Body of pancreas (tissue), 4 donors: ENCODE measurements around the gene KIF5A. TPM values are rescaled to one million over a fixed set of nuclear protein-coding genes. Genes with fewer than 3 reads are reported as not detected.
"Not testable (repeated sequence)": the region's sequence is repeated elsewhere in the genome, so short reads cannot be mapped to it uniquely, and the experiment has no call there.

Source experiments
- ATAC-seq: fragments of 150-250 bp; one replicate; pipeline ENCODE4 v1.9.1; 2016
- DNase-seq, 4 donors: peaks; one replicate each; pipeline ENCODE4 v3.0.0-alpha.2; 2019
- H3K27ac ChIP-seq, 4 donors: fragments of 200-600 bp; sonication (generic); 1 replicate in 3 of 4; 2 replicates in 1 of 4; pipeline versions ENCODE4 v1.5.1 to v1.6.1; 2016 to 2019; ENCODE audit warnings: mild to moderate bottlenecking in 1 of 4, mixed read lengths in 1 of 4, moderate library complexity in 1 of 4
- H3K27me3 ChIP-seq, 2 donors: fragments of 200-600 bp; sonication (generic); one replicate each; pipeline ENCODE4 v1.6.0; 2016; ENCODE audit warnings: mild to moderate bottlenecking in 1 of 2
- H3K36me3 ChIP-seq, 2 donors: fragments of 200-600 bp; sonication (generic); replicated peaks in 1 of 2; 2 replicates each; pipeline ENCODE4 v1.5.1; 2016; ENCODE audit warnings: low read depth in 2 of 2; ENCODE audit not compliant: insufficient read depth in 1 of 2
- H3K4me1 ChIP-seq: fragments of 200-600 bp; sonication (generic); one replicate; pipeline ENCODE4 v1.6.0; 2016
- H3K4me3 ChIP-seq, 2 donors: fragments of 200-600 bp; sonication (generic); 1 replicate in 1 of 2; 2 replicates in 1 of 2; pipeline ENCODE4 v1.5.1; 2016 to 2019
- H3K9me3 ChIP-seq, 3 donors: fragments of 200-600 bp; sonication (generic); 1 replicate in 2 of 3; 2 replicates in 1 of 3; pipeline ENCODE4 v1.5.1; 2016
- CTCF ChIP-seq, 7 experiments: fragments of 450-650 bp in 4 of 7; fragments of 200-600 bp in 3 of 7; sonication (generic) in 3 of 7; IDR thresholded peaks; one replicate each; pipeline ENCODE4 v1.5.1; 2016 to 2019; ENCODE audit warnings: antibody characterized with exemption in 7 of 7
- POLR2A ChIP-seq, 3 donors: fragments of 450-650 bp; IDR thresholded peaks; one replicate each; pipeline ENCODE4 v1.6.1; 2016; ENCODE audit warnings: antibody characterized with exemption in 3 of 3, mild to moderate bottlenecking in 2 of 3
- WGBS, 2 donors: methylation state at CpG; one replicate each; pipeline ENCODE4 v1.1.5; 2017; 5-methylcytosine and 5-hydroxymethylcytosine counted together
- intact Hi-C: fragments of 100-400 bp; cut with DNase I; formaldehyde crosslinking; loops from one replicate; pipeline ENCODE4 v1.15.1; 2023
- total RNA-seq, 2 donors: library from RNA; depleted of rRNA; stranded (reverse); fragments of >200 nt; gene quantifications; one replicate each; pipeline ENCODE4 v1.1.0, GENCODE V29; 2016

KIF5A gene
- total RNA-seq = 1 to 10 TPM in 1 of 2 donors, under 1 TPM in 1; 0.33 to 1.3 TPM

- H3K4me3 ChIP-seq = no peak within 1 kb of the TSS
- H3K27ac ChIP-seq = no peak within 1 kb of the TSS
- 15 to 40% methylated on average over 17 to 47 of the region's 52 CpGs for WGBS, 2 donors
- no peak for ATAC-seq
- intact Hi-C loops = no loop called here
- DNase-seq = peak in 2 of 4 donors; percentile 26 to 39
- no peaks in the 10 kb centered on the region for H3K27me3 ChIP-seq
- no peaks in the 10 kb centered on the region for H3K9me3 ChIP-seq
- no peaks in the 10 kb centered on the region for H3K36me3 ChIP-seq
- TF ChIP-seq POLR2A (IDR thresholded peaks at IDR 0.05) (no peak), CTCF (IDR thresholded peaks at IDR 0.05) (no peak)
- peaks cover 21% of the 10 kb centered on the region for H3K4me1 ChIP-seq
Measured at GRCh38 chr12:57549909-57550640, at the start of gene KIF5A. KIF5A (plus strand) TSS chr12:57550044; CDS start chr12:57550272, 228 bp downstream.

GRCh38 chr12:57500213-57500612, 49.6 kb upstream of the KIF5A start:
- TF ChIP-seq CTCF (IDR thresholded peaks at IDR 0.05) (no peak), POLR2A (IDR thresholded peaks at IDR 0.05) (no peak)
- no peak overlapping the region for H3K27ac ChIP-seq
- H3K9me3 ChIP-seq = no peaks in the 10 kb centered on the region
- no peaks in the 10 kb centered on the region for H3K27me3 ChIP-seq
- no peak overlapping the region for H3K4me3 ChIP-seq
- no peak for DNase-seq
- 92 to 94% methylated on average over 11 of the region's 11 CpGs for WGBS, 2 donors
- intact Hi-C loops = no loop called here
- peaks cover 0 to 29% of the 10 kb centered on the region in 2 donors for H3K36me3 ChIP-seq
- no peak for ATAC-seq
- H3K4me1 ChIP-seq = no peaks in the 10 kb centered on the region

- H3K4me1 ChIP-seq, H3K4me3 ChIP-seq, DNase-seq, ATAC-seq, H3K27me3 ChIP-seq, H3K9me3 ChIP-seq, intact Hi-C loops, H3K27ac ChIP-seq: not testable (repeated sequence)
- H3K36me3 ChIP-seq = peaks cover 0 to 37% of the 10 kb centered on the region in 2 donors
- 91 to 93% methylated on average over 22 of the region's 22 CpGs for WGBS, 2 donors
Measured at GRCh38 chr12:57502311-57502969, 47.4 kb upstream of the KIF5A start.

- intact Hi-C loops = not testable (repeated sequence)
Measured at GRCh38 chr12:57506541-57506940, 43.3 kb upstream of the KIF5A start.

GRCh38 chr12:57507796-57508195, 42.0 kb upstream of the KIF5A start:
- H3K27ac ChIP-seq, H3K4me3 ChIP-seq, H3K27me3 ChIP-seq, intact Hi-C loops, ATAC-seq, DNase-seq, H3K9me3 ChIP-seq, H3K4me1 ChIP-seq: not testable (repeated sequence)
- peaks cover 0 to 28% of the 10 kb centered on the region in 2 donors for H3K36me3 ChIP-seq
- 97 to 100% methylated on average over 1 to 6 of the region's 28 CpGs for WGBS, 2 donors

More at GRCh38 chr12:57506541-57506940, 43.3 kb upstream of the KIF5A start:
- ATAC-seq, DNase-seq, H3K4me1 ChIP-seq, H3K9me3 ChIP-seq, H3K27me3 ChIP-seq, H3K4me3 ChIP-seq, H3K27ac ChIP-seq: not testable (repeated sequence)
- 74 to 86% methylated on average over 4 of the region's 4 CpGs for WGBS, 2 donors
- H3K36me3 ChIP-seq = peaks cover 0 to 25% of the 10 kb centered on the region in 2 donors

GRCh38 chr12:57511161-57511560, 38.7 kb upstream of the KIF5A start:
- Histone ChIP-seq H3K27me3 (no peaks in the 10 kb centered on the region), H3K9me3 (no peaks in the 10 kb centered on the region), H3K4me3 (no peak overlapping the region), H3K36me3 (peaks cover 4 to 19% of the 10 kb centered on the region in 2 donors), H3K27ac (no peak overlapping the region), H3K4me1 (peaks cover 18% of the 10 kb centered on the region)
- ATAC-seq (no peak), DNase-seq (no peak)
- intact Hi-C loops = no loop called here
- TF ChIP-seq CTCF (IDR thresholded peaks at IDR 0.05) (no peak), POLR2A (IDR thresholded peaks at IDR 0.05) (no peak)
- WGBS, 2 donors = 98 to 100% methylated on average over 3 to 4 of the region's 4 CpGs
